Kasumi-1 (cell line): ENCODE data around the gene RASA2.
"Not testable (repeated sequence)": the region's sequence is repeated elsewhere in the genome, so short reads cannot be mapped to it uniquely, and the experiment has no call there.

Experiments used
- DNase-seq, 2 experiments: peaks; one replicate each; lab custom pipeline; 2025; lab: John Stamatoyannopoulos, UW

The RASA2 gene

GRCh38 chr3:141575879-141576743 lies 89.3 kb downstream of the RASA2 start:
- peak; percentile 45 to 65 for DNase-seq

GRCh38 chr3:141576744-141577052 lies 89.9 kb downstream of the RASA2 start:
- DNase-seq: no peak

- no peak for DNase-seq
These were observed 91.6 kb downstream of the RASA2 start for GRCh38 chr3:141578202-141578973.

- DNase-seq: no peak
These were observed 107.5 kb downstream of the RASA2 start for GRCh38 chr3:141594357-141594756.

GRCh38 chr3:141597931-141598330 lies 111.1 kb downstream of the RASA2 start:
- DNase-seq: no peak

GRCh38 chr3:141600331-141600730 lies 113.5 kb downstream of the RASA2 start:
- DNase-seq: no peak

GRCh38 chr3:141602706-141603105 lies 115.9 kb downstream of the RASA2 start:
- no peak for DNase-seq

- no peak for DNase-seq
These were observed 116.7 kb downstream of the RASA2 start for GRCh38 chr3:141603473-141604035.

- no peak for DNase-seq
These were observed 119.1 kb downstream of the RASA2 start for GRCh38 chr3:141605883-141606282.

GRCh38 chr3:141608438-141608837 lies 121.6 kb downstream of the RASA2 start:
- DNase-seq: no peak

- DNase-seq: no peak
These were observed 124.1 kb downstream of the RASA2 start for GRCh38 chr3:141610939-141611338.

- no peak for DNase-seq
These were observed 131.5 kb downstream of the RASA2 start for GRCh38 chr3:141618103-141618910.

GRCh38 chr3:141618938-141619337 lies 132.1 kb downstream of the RASA2 start:
- no peak for DNase-seq

- DNase-seq: no peak
These were observed 132.6 kb downstream of the RASA2 start for GRCh38 chr3:141619450-141619849.

GRCh38 chr3:141623691-141624090 lies 136.9 kb downstream of the RASA2 start:
- no peak for DNase-seq

GRCh38 chr3:141625506-141625905 lies 138.7 kb downstream of the RASA2 start:
- DNase-seq: no peak

GRCh38 chr3:141628334-141628733 lies 141.5 kb downstream of the RASA2 start:
- not testable (repeated sequence) for DNase-seq

- not testable (repeated sequence) for DNase-seq
These were observed 142.1 kb downstream of the RASA2 start for GRCh38 chr3:141628868-141629441.

GRCh38 chr3:141629976-141630375 lies 143.1 kb downstream of the RASA2 start:
- no peak for DNase-seq

- no peak for DNase-seq
These were observed 146.1 kb downstream of the RASA2 start for GRCh38 chr3:141632779-141633374.

- DNase-seq: peak; percentile 6 to 8
These were observed 155.4 kb downstream of the RASA2 start for GRCh38 chr3:141642215-141642614.
